Panc1 (cell line): ENCODE data around the gene XYLT1. TPM values are rescaled to one million over a fixed set of nuclear protein-coding genes. Genes with fewer than 3 reads are reported as not detected.

ENCODE experiments used
- ATAC-seq: fragments of 200-7000 bp; cut with Tn5 transposase; 2 replicates; pipeline ENCODE4 v1.9.1; 2020; ENCODE audit warnings: mild to moderate bottlenecking, moderate library complexity
- BruUV-seq: library from RNA; stranded (reverse); fragments of 400-500 nt; replicated peaks from 2 replicates; lab custom pipeline; 2021; lab: Mats Ljungman, UMichigan
- CTCF ChIA-PET: fragments of 300-600 bp; sonication (Branson Sonifier 250); formaldehyde crosslinking; loops from one replicate; lab custom pipeline; 2022; ENCODE audit warnings: antibody characterized with exemption; lab: Charles Lee
- POLR2A ChIA-PET: fragments of 300-600 bp; sonication (Branson Sonifier 250); formaldehyde crosslinking; loops from one replicate; lab custom pipeline; 2022; ENCODE audit warnings: antibody characterized with exemption; lab: Charles Lee
- DNase-seq: peaks from one replicate; pipeline ENCODE4 v3.0.0-alpha.2; 2010; ENCODE audit warnings: low read depth, low spot score
- H3K27ac ChIP-seq: 2 replicates; pipeline ENCODE4 v1.5.1; 2011; ENCODE audit warnings: mild to moderate bottlenecking, low read length, inconsistent platforms
- H3K27me3 ChIP-seq: fragments of 200-500 bp; sonication (Bioruptor generic); 2 replicates; pipeline ENCODE4 v1.6.0; 2014; ENCODE audit warnings: low read length, inconsistent platforms; ENCODE audit not compliant: control insufficient read depth, insufficient read depth
- H3K36me3 ChIP-seq: fragments of 200-500 bp; sonication (Bioruptor generic); 2 replicates; pipeline ENCODE4 v1.5.1; 2014; ENCODE audit warnings: inconsistent platforms, mild to moderate bottlenecking, low read length, moderate library complexity; ENCODE audit not compliant: control insufficient read depth, insufficient read depth
- H3K4me1 ChIP-seq: 2 replicates; pipeline ENCODE4 v1.5.1; 2011; ENCODE audit warnings: inconsistent platforms, mild to moderate bottlenecking, low read length, moderate library complexity; ENCODE audit not compliant: control insufficient read depth, insufficient read depth
- H3K4me3 ChIP-seq, 2 experiments: 2 replicates each; pipeline ENCODE4 v1.5.1; 2011 to 2012; ENCODE audit warnings: low read depth in 2 of 2, low read length in 2 of 2, mild to moderate bottlenecking in 2 of 2, inconsistent platforms in 1 of 2, moderate library complexity in 1 of 2
- H3K9me3 ChIP-seq: fragments of 200-500 bp; sonication (Bioruptor generic); 2 replicates; pipeline ENCODE4 v1.5.1; 2014; ENCODE audit warnings: low read depth, mild to moderate bottlenecking, inconsistent platforms, low read length, moderate library complexity; ENCODE audit not compliant: control insufficient read depth, insufficient read depth
- POLR2AphosphoS5 ChIP-seq: IDR thresholded peaks from 2 replicates; pipeline ENCODE4 v1.6.1; 2012; ENCODE audit warnings: mild to moderate bottlenecking, low read depth, low read length, moderate library complexity
- SIN3A ChIP-seq: IDR thresholded peaks from 2 replicates; pipeline ENCODE4 v1.6.1; 2012; ENCODE audit warnings: low read depth, mild to moderate bottlenecking, low read length, moderate library complexity, borderline replicate concordance; ENCODE audit not compliant: insufficient read depth
- TCF7L2 ChIP-seq: IDR thresholded peaks from 2 replicates; pipeline ENCODE4 v1.6.1; 2011; ENCODE audit warnings: mild to moderate bottlenecking, low read depth, low read length, inconsistent platforms
- in situ Hi-C: cut with HindIII; loops from 2 replicates; pipeline ENCODE4 v1.10.0; 2016; ENCODE audit warnings: low sequenced_read_pairs, low pct_unique_long_range_greater_than_20kb
- intact Hi-C: fragments of 100-400 bp; cut with micrococcal nuclease; formaldehyde crosslinking; loops from one replicate; pipeline ENCODE4 v1.10.0; 2022; ENCODE audit not compliant: unreplicated experiment
- total RNA-seq: library from RNA; stranded (reverse); gene quantifications from one replicate; pipeline ENCODE4 v1.2.1, GENCODE V29; 2021; ENCODE audit not compliant: unreplicated experiment
- TF ChIP-seq, protein P1 (sequence below): fragments of 450-650 bp; IDR thresholded peaks from 2 replicates; pipeline ENCODE4 v1.5.1; 2017; ENCODE audit warnings: mild to moderate bottlenecking
- TF ChIP-seq, protein P2 (sequence below), 2 experiments: IDR thresholded peaks; 2 replicates each; pipeline ENCODE4 v1.6.1; 2011 to 2012; ENCODE audit warnings: low read depth in 2 of 2, control low read depth in 1 of 2, low read length in 1 of 2, mild to moderate bottlenecking in 1 of 2, moderate library complexity in 1 of 2; ENCODE audit not compliant: insufficient read depth in 1 of 2

Gene XYLT1
- total RNA-seq, 1 experiment from 2014 or later = 0.62 TPM

DNA sequence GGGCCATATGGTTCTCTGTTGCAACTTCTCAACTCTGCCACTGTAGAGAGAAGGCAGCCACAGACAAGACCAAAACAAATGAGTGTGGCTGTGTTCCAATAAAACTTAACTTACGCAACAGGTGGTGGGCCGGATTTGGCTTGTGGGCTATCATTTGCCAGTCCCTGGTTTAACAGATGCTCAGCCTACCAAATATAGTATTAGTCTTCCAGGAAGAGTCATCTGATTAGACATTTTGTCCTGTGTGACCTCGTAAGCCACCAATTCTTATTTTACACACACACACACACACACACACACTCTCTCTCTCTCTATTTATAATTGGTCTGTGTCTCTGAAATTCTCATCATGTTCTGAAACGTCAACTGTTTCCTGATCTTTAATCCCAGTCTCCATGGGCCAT lies 245.9 kb downstream of the XYLT1 start:
- ATAC-seq (no peak), DNase-seq (no peak)
- no peak overlapping the region for H3K27ac ChIP-seq
- in situ Hi-C loops (no loop called here), intact Hi-C loops (no loop called here)
- CTCF ChIA-PET = no interaction called here
- TF ChIP-seq, protein P1, sequence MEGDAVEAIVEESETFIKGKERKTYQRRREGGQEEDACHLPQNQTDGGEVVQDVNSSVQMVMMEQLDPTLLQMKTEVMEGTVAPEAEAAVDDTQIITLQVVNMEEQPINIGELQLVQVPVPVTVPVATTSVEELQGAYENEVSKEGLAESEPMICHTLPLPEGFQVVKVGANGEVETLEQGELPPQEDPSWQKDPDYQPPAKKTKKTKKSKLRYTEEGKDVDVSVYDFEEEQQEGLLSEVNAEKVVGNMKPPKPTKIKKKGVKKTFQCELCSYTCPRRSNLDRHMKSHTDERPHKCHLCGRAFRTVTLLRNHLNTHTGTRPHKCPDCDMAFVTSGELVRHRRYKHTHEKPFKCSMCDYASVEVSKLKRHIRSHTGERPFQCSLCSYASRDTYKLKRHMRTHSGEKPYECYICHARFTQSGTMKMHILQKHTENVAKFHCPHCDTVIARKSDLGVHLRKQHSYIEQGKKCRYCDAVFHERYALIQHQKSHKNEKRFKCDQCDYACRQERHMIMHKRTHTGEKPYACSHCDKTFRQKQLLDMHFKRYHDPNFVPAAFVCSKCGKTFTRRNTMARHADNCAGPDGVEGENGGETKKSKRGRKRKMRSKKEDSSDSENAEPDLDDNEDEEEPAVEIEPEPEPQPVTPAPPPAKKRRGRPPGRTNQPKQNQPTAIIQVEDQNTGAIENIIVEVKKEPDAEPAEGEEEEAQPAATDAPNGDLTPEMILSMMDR = no peak
- TF ChIP-seq, protein P2, sequence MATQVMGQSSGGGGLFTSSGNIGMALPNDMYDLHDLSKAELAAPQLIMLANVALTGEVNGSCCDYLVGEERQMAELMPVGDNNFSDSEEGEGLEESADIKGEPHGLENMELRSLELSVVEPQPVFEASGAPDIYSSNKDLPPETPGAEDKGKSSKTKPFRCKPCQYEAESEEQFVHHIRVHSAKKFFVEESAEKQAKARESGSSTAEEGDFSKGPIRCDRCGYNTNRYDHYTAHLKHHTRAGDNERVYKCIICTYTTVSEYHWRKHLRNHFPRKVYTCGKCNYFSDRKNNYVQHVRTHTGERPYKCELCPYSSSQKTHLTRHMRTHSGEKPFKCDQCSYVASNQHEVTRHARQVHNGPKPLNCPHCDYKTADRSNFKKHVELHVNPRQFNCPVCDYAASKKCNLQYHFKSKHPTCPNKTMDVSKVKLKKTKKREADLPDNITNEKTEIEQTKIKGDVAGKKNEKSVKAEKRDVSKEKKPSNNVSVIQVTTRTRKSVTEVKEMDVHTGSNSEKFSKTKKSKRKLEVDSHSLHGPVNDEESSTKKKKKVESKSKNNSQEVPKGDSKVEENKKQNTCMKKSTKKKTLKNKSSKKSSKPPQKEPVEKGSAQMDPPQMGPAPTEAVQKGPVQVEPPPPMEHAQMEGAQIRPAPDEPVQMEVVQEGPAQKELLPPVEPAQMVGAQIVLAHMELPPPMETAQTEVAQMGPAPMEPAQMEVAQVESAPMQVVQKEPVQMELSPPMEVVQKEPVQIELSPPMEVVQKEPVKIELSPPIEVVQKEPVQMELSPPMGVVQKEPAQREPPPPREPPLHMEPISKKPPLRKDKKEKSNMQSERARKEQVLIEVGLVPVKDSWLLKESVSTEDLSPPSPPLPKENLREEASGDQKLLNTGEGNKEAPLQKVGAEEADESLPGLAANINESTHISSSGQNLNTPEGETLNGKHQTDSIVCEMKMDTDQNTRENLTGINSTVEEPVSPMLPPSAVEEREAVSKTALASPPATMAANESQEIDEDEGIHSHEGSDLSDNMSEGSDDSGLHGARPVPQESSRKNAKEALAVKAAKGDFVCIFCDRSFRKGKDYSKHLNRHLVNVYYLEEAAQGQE (IDR thresholded peaks at IDR 0.05; ENCODE audit: insufficient read depth in 1 of 2, low read depth in 2 of 2, low read length in 1 of 2) = no peak
- no peak for TF ChIP-seq TCF7L2
- TF ChIP-seq POLR2AphosphoS5 = no peak
- no peak for TF ChIP-seq SIN3A
- H3K4me1 ChIP-seq = no peaks in the 10 kb centered on the region
- POLR2A ChIA-PET = no interaction called here
- no peaks in the 10 kb centered on the region for H3K36me3 ChIP-seq
- BruUV-seq = no TSS peak
- H3K4me3 ChIP-seq = no peak overlapping the region
- peaks cover 12% of the 10 kb centered on the region; the same call in 1 of the 2 replicates for H3K27me3 ChIP-seq
- H3K9me3 ChIP-seq = no peaks in the 10 kb centered on the region

DNA sequence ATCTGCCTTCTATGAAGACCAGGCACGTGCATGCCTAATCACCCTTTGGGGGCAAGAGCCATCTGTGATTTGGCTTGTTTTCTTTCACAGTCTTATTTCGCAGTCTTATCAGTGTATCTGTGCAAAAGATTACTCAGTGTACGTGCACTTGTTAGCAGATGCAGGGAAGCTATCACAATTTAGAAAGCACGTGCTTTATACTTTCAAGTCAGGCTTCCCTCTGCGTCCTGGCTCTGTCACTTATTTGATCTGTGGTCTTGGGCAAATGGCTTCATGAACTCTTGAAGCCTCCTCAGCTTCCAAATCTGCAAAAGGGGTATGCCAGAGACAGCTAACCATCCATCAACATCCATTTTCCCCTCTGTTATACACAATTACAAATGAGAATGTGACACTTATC lies 246.4 kb downstream of the XYLT1 start:
- in situ Hi-C loops (no loop called here), intact Hi-C loops (no loop called here)
- no peaks in the 10 kb centered on the region for H3K36me3 ChIP-seq
- peaks cover 12% of the 10 kb centered on the region; the same call in 1 of the 2 replicates for H3K27me3 ChIP-seq
- H3K27ac ChIP-seq = no peak overlapping the region
- ATAC-seq (no peak), DNase-seq (no peak)
- no peaks in the 10 kb centered on the region for H3K9me3 ChIP-seq
- no peaks in the 10 kb centered on the region for H3K4me1 ChIP-seq
- TF ChIP-seq, protein P1 = no peak
- TF ChIP-seq, protein P2 (IDR thresholded peaks at IDR 0.05; ENCODE audit: insufficient read depth in 1 of 2, low read depth in 2 of 2, low read length in 1 of 2) = no peak
- TF ChIP-seq SIN3A (no peak), TCF7L2 (no peak), POLR2AphosphoS5 (no peak)
- BruUV-seq = no TSS peak
- ChIA-PET POLR2A (no interaction called here), CTCF (no interaction called here)
- H3K4me3 ChIP-seq = no peak overlapping the region
